ENCODE measurements around the gene DBH. TPM values are rescaled to one million over a fixed set of nuclear protein-coding genes. Genes with fewer than 3 reads are reported as not detected.

The DBH gene
- total RNA-seq, 1 experiment from 2014 or later: not detected

DNA sequence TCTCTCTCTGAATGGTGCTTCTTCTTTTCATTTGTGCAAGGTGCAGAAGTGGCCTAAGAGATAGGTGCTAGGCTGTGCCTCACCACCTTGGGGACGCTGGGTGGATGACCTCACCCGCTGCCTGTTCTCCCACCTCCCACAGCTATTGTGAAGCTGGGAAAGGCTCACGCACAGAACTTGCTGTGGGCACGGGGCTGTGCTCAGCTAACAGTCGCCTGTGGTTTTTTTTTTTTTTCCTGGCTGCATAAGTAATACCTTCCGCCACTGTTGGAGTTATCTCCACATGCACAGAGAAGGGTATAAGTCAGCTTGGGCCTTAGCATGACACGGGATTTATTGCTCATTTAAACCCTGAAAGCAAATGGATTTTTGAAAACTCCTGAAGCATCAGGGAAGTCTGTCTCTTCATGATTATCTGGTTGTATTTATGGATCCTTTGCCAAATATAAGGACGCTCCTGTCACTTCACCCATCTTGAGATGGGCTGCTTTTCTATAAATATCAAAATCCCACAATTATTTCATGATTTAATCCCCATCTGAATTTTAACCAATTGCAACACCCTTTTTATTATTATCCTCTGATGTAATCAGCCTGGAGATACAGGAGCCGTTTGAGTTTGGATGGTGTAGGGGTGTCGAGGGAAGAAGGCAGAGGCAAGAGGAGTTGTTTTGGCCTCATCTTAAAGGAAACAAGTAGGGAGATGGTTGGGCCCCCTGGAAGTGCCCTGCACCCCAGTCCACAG is 9.0 kb downstream of the DBH start:
- Histone ChIP-seq H3K27me3 (peaks cover 6% of the 10 kb centered on the region; the same call in 1 of the 2 replicates), H3K36me3 (no peaks in the 10 kb centered on the region), H3K4me3 (no peak overlapping the region), H3K9me3 (no peaks in the 10 kb centered on the region)
- DNase-seq: no peak

DNA sequence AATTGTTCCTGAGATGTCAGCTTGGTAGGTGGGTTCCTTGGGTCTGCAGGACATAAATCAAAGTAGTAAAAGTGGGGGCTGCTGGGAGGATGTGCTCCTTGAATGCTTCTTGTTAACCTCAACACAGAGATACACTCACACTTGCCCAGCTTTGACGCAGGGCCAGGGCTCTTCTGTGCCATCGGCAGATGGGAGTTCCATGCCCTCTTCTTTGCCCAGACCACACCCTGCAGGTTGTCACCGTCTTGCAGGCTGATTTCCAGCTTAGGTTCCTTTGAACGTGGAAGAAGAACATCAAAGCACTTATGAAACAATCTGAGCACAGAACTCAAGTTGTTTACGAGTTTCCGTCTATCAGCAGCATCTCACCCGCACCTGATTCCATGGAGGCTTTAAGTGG is 11.0 kb downstream of the DBH start:
- H3K36me3 ChIP-seq: no peaks in the 10 kb centered on the region
- DNase-seq: no peak
- peaks cover 6% of the 10 kb centered on the region; the same call in 1 of the 2 replicates for H3K27me3 ChIP-seq
- no peaks in the 10 kb centered on the region for H3K9me3 ChIP-seq
- H3K4me3 ChIP-seq: no peak overlapping the region

- Histone ChIP-seq H3K9me3 (no peaks in the 10 kb centered on the region), H3K27me3 (peaks cover 6% of the 10 kb centered on the region; the same call in 1 of the 2 replicates), H3K36me3 (no peaks in the 10 kb centered on the region), H3K4me3 (no peak overlapping the region)
- no peak for DNase-seq
Measured at GRCh38 chr9:133647765-133648469, 11.8 kb downstream of the DBH start.

DNA sequence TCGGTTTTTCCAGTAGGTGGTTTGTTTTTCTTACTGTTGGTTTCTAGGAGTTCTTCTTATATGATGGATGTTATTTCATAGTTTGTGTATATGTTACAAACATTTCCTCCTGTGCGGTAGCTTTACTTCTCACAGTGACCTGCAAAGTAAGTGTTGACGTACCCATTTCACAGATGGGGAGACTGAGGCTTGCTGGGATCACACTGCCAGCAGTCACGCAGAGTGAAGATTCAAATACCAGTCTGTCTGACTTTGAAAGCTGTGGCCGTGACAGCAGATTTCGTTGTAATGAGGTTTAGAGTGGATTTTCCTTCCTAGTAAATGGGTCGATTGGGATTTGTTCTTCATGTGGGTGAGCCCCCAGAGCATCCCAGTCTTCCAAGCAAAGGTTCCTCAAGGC is 13.0 kb downstream of the DBH start:
- H3K9me3 ChIP-seq: no peaks in the 10 kb centered on the region
- H3K4me3 ChIP-seq: no peak overlapping the region
- no peak for DNase-seq
- no peaks in the 10 kb centered on the region for H3K36me3 ChIP-seq
- peaks cover 6% of the 10 kb centered on the region; the same call in 1 of the 2 replicates for H3K27me3 ChIP-seq

DNA sequence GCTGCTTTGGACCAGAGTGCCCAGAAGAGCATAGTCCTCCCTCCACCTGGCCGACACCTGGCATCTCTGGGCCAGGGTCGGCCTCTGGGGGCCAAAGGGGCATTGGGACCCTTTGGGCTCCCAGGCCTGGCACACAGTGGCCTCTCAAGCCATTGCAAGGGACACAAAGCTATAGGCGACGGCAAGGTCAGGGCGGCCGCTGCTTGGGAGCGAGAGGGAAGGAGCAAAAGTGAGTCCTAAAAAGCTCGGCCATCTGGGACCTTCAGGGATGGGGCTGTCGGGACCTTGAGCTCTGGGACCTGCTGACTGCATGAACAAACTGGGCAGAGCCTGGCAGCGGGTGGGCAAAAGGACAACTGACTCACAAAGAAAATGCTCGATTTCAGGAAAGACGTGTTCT is 13.9 kb downstream of the DBH start:
- Histone ChIP-seq H3K27me3 (peaks cover 8% of the 10 kb centered on the region; the same call in 1 of the 2 replicates), H3K9me3 (no peaks in the 10 kb centered on the region), H3K4me3 (no peak overlapping the region), H3K36me3 (no peaks in the 10 kb centered on the region)
- no peak for DNase-seq

DNA sequence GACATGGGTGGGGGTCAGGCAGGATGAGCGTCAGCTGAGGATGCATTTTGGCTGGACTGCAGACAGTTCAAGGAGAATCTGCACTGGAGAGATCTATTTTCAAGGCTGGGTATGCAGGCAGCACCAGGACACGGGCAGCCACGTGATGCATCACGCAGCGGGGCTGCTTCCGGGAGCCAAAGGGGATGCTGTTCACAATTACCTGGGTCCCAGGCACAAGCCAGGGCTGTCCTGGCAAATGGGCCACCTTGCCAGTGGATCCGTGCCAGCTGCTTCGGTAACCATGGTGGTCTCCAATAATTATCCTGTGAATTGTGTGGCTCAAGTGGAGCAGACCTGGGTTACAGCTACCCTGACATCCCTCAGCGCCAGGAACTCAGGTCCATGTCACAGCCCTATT is 17.5 kb downstream of the DBH start:
- Histone ChIP-seq H3K4me3 (no peak overlapping the region), H3K36me3 (no peaks in the 10 kb centered on the region), H3K27me3 (peaks cover 15% of the 10 kb centered on the region), H3K9me3 (no peaks in the 10 kb centered on the region)
- no peak for DNase-seq

DNA sequence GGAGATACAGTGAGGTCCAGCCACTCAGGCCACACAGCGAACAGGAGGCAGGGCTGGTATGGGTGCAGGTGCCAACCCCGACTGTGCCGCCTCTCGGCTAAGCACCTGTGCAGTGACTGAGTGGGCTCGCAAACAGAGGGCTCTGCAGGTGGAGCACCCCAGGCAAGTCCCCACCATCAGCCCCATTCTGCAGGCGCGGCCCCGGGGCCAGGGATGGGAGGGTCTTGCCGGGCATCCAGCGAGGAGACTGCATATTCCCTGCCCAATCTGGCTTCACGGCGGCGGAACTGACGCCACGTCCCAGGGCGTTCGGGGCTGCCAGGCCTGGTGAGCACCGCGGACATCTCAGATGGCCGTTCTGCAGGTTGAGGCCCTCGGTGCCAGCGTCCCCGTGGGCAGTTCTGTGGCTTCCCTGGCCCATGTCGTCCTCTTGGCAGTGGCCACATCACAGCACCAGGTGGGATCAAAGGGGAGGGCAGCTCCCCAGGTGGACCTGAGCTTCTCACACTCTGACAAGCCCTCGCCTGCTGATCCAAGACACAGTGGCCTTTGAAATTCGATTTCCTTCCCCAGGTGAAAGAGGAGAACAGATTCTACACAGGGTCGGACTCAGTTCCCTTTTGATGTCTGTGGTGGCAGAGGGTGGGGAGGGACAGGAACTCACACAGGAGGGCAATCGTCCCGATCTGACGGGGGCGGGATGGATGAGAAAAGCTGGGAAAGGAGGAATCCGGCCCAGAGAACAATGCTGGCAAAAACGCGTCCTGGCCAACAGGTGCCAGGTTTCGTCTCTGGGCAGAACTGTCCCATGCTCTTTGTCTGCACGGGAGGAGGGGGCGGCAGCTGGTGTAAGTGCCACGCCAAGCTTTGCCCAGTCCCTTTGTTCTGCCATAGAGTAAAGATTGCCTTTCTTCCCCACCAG is 18.8 kb downstream of the DBH start:
- Histone ChIP-seq H3K4me3 (no peak overlapping the region), H3K27me3 (peaks cover 12% of the 10 kb centered on the region), H3K36me3 (no peaks in the 10 kb centered on the region), H3K9me3 (no peaks in the 10 kb centered on the region)
- no peak for DNase-seq

DNA sequence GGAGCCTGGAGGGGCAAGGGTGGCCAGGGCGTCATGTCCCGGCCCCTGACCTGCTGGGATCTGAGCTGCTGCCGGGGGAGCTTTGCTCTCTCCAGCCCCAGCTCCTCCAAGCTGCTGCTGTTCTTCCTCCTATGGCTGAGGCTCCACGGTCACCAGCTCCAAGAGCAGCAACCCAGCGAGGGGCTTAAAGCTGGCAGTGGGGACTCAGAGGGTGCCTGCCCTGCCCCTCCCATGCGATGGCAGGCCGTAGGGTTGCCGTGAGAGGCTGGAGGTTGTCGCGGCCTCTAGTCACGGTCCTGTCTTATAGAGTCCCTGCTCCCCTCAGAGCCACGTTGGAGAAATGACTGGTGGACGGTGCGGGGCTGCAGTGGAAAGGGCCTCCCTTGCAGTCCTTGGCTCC is 19.5 kb downstream of the DBH start:
- Histone ChIP-seq H3K27me3 (peaks cover 12% of the 10 kb centered on the region), H3K4me3 (no peak overlapping the region), H3K9me3 (no peaks in the 10 kb centered on the region), H3K36me3 (no peaks in the 10 kb centered on the region)
- no peak for DNase-seq

- H3K4me3 ChIP-seq: no peak overlapping the region
- H3K27me3 ChIP-seq: peaks cover 14% of the 10 kb centered on the region
- H3K36me3 ChIP-seq: no peaks in the 10 kb centered on the region
- no peak for DNase-seq
- no peaks in the 10 kb centered on the region for H3K9me3 ChIP-seq
Measured at GRCh38 chr9:133656211-133657119, 20.3 kb downstream of the DBH start.

- H3K27me3 ChIP-seq: peaks cover 21% of the 10 kb centered on the region
- no peak overlapping the region for H3K4me3 ChIP-seq
- H3K9me3 ChIP-seq: no peaks in the 10 kb centered on the region
- no peaks in the 10 kb centered on the region for H3K36me3 ChIP-seq
- peak; percentile 66 for DNase-seq
Measured at GRCh38 chr9:133657120-133657661, 21.0 kb downstream of the DBH start.

GRCh38 chr9:133658442-133659431 is 22.6 kb downstream of the DBH start:
- H3K27me3 ChIP-seq: peaks cover 27% of the 10 kb centered on the region

GRCh38 chr9:133659516-133659915 is 23.4 kb downstream of the DBH start:
- Histone ChIP-seq H3K9me3 (no peaks in the 10 kb centered on the region), H3K27me3 (peaks cover 27% of the 10 kb centered on the region), H3K36me3 (no peaks in the 10 kb centered on the region), H3K4me3 (no peak overlapping the region)
- DNase-seq: no peak

More at GRCh38 chr9:133658442-133659431, 22.6 kb downstream of the DBH start:
- H3K36me3 ChIP-seq: no peaks in the 10 kb centered on the region
- DNase-seq: peak; percentile 77
- no peaks in the 10 kb centered on the region for H3K9me3 ChIP-seq
- no peak overlapping the region for H3K4me3 ChIP-seq

DNA sequence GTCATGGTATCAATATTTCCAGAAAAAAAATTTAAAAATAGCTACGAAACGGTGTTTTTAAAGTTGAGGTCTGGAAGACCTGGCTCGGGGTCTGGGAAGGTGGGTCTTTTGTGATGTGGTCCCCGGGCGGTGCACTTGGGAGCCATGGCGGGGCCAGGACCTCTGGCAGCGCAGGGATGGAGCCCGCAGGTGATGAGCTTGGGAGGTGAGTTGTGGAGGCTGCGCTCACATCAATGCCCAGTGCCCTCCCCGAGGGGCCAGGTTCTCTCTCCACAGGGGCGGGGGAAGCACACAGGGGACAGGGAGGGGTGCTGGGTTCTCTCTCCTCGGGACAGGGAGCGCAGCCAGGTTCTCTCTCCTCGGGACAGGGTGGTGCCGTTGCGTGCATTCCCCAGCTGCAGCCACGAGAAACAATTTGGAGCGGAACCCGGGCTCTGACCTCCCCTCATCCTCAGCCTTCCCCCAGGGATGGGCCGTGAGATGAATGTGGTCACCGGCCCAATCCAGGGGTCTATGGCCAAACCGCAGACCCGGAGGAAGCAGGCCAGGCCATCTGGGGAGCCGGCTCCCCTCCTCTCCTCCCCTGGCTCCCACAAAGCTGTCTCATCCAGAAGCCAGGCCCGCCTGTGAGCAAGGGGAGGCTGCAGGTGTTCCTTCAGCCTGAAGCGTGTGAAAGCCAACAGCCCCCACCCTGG is 25.8 kb downstream of the DBH start:
- peaks cover 15% of the 10 kb centered on the region for H3K27me3 ChIP-seq
- H3K9me3 ChIP-seq: no peaks in the 10 kb centered on the region
- DNase-seq: no peak
- no peak overlapping the region for H3K4me3 ChIP-seq
- no peaks in the 10 kb centered on the region for H3K36me3 ChIP-seq
